HuH-7 (cell line): ENCODE results near the gene PET117.
"Not testable (repeated sequence)": the region's sequence is repeated elsewhere in the genome, so short reads cannot be mapped to it uniquely, and the experiment has no call there.

Experiments
- DNase-seq: peaks from one replicate; pipeline ENCODE4 v3.0.0; 2011; ENCODE audit warnings: low spot score

PET117 gene

GRCh38 chr20:18164356-18164755 lies 26.7 kb downstream of the PET117 start:
- no peak for DNase-seq

DNA sequence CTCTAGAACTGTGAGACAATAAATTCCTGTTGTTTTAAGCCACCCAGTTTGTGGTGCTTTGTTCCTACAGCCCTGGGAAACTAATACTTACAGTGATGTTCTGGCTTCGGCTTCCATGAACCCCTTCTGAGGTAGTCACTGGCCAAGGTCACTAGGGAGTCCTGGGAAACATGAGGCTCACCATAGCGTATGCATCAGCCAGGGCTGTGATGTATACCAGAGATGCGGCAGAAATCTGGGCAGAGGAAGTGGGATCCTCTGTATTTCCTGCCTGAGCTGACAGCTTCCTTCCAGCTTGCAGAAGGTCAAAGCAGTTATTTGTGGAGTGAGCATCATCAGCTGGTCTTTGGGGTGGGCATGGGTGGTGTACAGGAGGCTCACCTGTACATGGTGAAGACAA lies 27.9 kb downstream of the PET117 start:
- DNase-seq, result no peak

- no peak for DNase-seq
Observed at GRCh38 chr20:18166241-18166881, 28.7 kb downstream of the PET117 start.

- no peak for DNase-seq
Observed at GRCh38 chr20:18166950-18167349, 29.3 kb downstream of the PET117 start.

DNA sequence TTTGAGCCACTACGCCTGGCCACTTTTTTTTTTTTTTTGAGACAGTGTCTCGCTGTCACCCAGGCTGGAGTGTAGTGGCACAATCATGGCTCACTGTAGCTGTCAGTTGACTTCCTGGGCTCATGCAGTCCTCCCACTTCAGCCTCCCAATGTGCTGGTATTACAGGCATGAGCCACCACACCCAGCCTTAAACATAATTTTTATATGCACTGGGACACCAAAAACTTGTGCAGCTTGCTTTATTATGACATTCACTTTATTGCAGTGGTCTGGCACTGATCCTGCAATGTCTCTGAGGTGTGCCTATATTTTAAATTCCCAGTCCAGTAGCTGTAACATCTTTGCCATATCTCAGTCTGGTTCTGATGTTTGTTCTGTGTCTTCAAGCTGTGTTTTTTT lies 34.7 kb downstream of the PET117 start:
- DNase-seq, result no peak

DNA sequence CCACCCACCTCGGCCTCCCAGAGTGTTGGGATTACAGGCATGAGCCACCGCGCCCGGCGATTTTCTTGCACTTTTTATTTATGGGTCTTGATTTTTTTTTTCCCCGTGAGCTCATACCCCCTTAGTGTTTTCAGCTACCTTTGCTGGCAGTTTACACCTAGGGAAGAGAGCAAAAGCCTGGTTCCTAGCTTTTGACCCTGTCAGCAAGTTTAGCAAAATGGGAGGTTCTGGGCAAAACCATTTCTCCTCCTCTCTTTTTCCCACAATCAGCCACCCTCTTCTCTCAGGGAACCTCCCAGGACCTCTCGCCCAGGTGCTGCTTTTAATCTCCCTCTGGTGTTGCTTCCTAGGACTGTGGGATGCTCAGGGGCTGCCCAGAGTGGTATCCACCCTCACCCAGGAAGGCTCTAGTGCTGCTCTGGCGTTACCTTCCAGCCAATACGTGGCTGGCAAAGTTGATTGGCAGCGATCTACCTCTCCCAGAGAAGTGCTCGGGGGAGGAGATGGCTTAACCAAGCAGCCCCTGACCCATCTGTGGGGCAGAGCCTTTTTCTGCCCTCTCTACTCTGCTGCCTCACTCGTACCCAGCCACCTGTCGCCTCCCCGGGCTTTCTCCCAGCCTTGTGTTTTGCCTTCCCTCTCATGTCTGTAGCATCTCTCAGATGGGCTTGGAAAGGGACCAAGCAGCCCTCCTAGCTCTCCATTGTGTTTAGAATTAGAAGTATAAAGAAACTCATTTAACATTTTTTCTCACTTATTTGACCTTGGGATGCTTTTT lies 37.4 kb downstream of the PET117 start:
- no peak for DNase-seq

- peak; percentile 44 for DNase-seq
Observed at GRCh38 chr20:18176318-18176785, 38.7 kb downstream of the PET117 start.

DNA sequence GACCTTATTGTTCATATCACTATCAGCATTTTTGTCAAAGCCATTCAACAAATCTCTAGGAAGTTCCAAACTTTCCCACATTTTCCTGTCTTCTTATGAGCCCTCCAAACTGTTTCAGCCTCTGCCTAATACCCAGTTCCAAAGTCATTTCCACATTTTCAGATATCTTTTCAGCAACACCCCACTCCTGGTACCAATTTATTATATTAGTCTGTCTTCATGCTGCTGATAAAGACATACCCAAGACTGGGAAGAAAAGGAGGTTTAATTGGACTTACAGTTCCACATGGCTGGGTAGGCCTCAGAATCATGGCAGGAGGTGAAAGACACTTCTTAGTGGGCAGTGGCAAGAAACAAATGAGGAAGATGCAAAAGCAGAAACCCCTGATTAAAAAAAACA lies 42.7 kb downstream of the PET117 start:
- DNase-seq, result not testable (repeated sequence)

DNA sequence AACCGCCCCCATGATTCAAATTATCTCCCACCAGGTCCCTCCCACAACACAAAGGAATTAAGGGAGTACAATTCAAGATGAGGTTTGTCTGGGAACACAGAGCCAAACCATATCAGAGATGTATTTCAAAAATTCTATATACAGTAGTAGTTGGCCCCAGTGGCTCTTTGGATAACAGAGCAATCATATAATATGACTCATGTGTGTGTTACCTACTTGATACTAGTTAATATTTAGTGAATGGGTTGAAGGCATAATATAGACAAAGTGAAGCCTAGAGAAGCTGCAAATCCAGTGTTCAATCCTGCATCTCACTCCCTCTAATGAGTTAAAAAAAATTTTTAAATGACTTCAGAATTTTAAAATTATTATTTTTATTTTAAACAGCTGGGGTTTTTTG lies 43.2 kb downstream of the PET117 start:
- DNase-seq, result no peak

GRCh38 chr20:18187020-18187419 lies 49.4 kb downstream of the PET117 start:
- DNase-seq, result no peak

GRCh38 chr20:18188434-18188833 lies 50.8 kb downstream of the PET117 start:
- no peak for DNase-seq

GRCh38 chr20:18190338-18191233 lies 52.9 kb downstream of the PET117 start:
- no peak for DNase-seq

GRCh38 chr20:18191306-18191705 lies 53.6 kb downstream of the PET117 start:
- DNase-seq, result peak; percentile 38
